IMR-90 (cell line): ENCODE results near the gene ATP6AP1.

ENCODE experiments used
- BHLHE40 ChIP-seq: fragments of 150-350 bp; IDR thresholded peaks from 2 replicates; pipeline ENCODE4 v1.6.1; 2016; ENCODE audit warnings: mild to moderate bottlenecking, low read depth, low read length
- MXI1 ChIP-seq: IDR thresholded peaks from 2 replicates; pipeline ENCODE4 v1.6.1; 2012; ENCODE audit warnings: low read depth, mild to moderate bottlenecking, low read length, moderate library complexity, borderline replicate concordance
- POLR2A ChIP-seq: IDR thresholded peaks from 2 replicates; pipeline ENCODE4 v1.6.1; 2012; ENCODE audit warnings: mild to moderate bottlenecking, low read depth, low read length
- TF ChIP-seq, protein P1 (sequence below): conservative IDR thresholded peaks from 2 replicates; pipeline ENCODE4 v1.5.1; 2012; ENCODE audit warnings: mild to moderate bottlenecking, low read depth, low read length, improper control_type of control experiment

DNA sequence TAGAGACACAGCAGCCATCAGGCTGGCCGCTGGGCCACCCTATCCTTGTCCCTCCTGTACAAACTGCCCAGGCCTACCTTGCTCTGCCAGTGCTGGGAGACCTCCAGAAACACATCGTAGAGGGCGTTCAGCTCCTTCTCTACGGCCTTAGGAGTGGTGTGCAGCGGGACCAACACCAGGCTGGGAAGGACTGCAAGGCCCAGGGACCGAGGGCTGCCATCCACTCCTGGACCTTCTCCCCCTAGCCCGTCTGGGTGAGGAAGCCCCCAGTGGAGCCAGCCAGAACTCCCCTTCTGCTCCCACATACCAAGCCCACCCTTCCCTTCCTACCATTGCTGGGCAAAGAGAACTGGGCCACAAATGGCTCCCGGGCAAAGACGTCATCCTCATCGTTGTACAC is 25.3 kb upstream of the ATP6AP1 start:
- TF ChIP-seq BHLHE40 (no peak), POLR2A (no peak), MXI1 (no peak)
- TF ChIP-seq, protein P1, sequence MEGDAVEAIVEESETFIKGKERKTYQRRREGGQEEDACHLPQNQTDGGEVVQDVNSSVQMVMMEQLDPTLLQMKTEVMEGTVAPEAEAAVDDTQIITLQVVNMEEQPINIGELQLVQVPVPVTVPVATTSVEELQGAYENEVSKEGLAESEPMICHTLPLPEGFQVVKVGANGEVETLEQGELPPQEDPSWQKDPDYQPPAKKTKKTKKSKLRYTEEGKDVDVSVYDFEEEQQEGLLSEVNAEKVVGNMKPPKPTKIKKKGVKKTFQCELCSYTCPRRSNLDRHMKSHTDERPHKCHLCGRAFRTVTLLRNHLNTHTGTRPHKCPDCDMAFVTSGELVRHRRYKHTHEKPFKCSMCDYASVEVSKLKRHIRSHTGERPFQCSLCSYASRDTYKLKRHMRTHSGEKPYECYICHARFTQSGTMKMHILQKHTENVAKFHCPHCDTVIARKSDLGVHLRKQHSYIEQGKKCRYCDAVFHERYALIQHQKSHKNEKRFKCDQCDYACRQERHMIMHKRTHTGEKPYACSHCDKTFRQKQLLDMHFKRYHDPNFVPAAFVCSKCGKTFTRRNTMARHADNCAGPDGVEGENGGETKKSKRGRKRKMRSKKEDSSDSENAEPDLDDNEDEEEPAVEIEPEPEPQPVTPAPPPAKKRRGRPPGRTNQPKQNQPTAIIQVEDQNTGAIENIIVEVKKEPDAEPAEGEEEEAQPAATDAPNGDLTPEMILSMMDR = no peak
